Measurements from ENCODE around the gene LRIT1.

Gene LRIT1

GRCh38 chr10:84237199-84238051, 3.9 kb downstream of the LRIT1 start:
- intact Hi-C loops (cut with micrococcal nuclease): no loop called here
- H3K27me3 Mint-ChIP-seq: peaks cover 13% of the 10 kb centered on the region
- no peaks in the 10 kb centered on the region for H3K36me3 Mint-ChIP-seq (ENCODE audit: low read depth)
- H3K4me3 Mint-ChIP-seq: no peak overlapping the region
- H3K27ac Mint-ChIP-seq: no peak overlapping the region
- no peaks in the 10 kb centered on the region for H3K9me3 Mint-ChIP-seq
- no peaks in the 10 kb centered on the region for H3K4me1 Mint-ChIP-seq (ENCODE audit: low read depth)

- intact Hi-C loops (cut with micrococcal nuclease): no loop called here
- Mint-ChIP-seq H3K9me3 (no peaks in the 10 kb centered on the region), H3K4me3 (no peak overlapping the region), H3K27me3 (peaks cover 13% of the 10 kb centered on the region), H3K27ac (no peak overlapping the region), H3K36me3 (ENCODE audit: low read depth) (no peaks in the 10 kb centered on the region), H3K4me1 (ENCODE audit: low read depth) (no peaks in the 10 kb centered on the region)
Observed at GRCh38 chr10:84236807-84237198, 4.5 kb downstream of the LRIT1 start.

- Mint-ChIP-seq H3K9me3 (no peaks in the 10 kb centered on the region), H3K4me3 (no peak overlapping the region), H3K27me3 (peaks cover 14% of the 10 kb centered on the region), H3K4me1 (ENCODE audit: low read depth) (no peaks in the 10 kb centered on the region), H3K36me3 (ENCODE audit: low read depth) (no peaks in the 10 kb centered on the region), H3K27ac (no peak overlapping the region)
- intact Hi-C loops (cut with micrococcal nuclease): no loop called here
Observed at GRCh38 chr10:84235096-84235495, 6.2 kb downstream of the LRIT1 start.

DNA sequence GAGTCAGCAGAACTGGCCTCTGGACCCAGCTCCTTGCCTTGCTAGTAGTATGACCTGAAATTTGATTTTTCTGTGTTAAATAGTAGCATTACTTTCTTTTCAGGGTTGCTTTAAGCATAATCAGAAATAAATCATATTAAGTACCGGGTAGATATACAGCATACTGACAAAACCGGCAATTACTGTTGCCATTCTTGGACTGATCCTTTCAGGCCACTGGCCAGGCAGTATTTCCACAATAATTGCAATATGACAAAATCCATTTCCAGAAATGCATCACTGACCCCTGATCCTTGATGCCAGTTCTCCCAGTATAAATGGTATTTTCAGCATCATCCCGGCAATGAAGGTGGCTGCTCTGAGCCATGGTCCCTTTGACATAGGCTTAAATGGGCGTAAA, 6.9 kb downstream of the LRIT1 start:
- intact Hi-C loops (cut with micrococcal nuclease): no loop called here
- no peak overlapping the region for H3K27ac Mint-ChIP-seq

GRCh38 chr10:84233940-84234339, 7.4 kb downstream of the LRIT1 start:
- Mint-ChIP-seq H3K4me3 (no peak overlapping the region), H3K4me1 (ENCODE audit: low read depth) (no peaks in the 10 kb centered on the region), H3K27me3 (peaks cover 10% of the 10 kb centered on the region), H3K36me3 (ENCODE audit: low read depth) (no peaks in the 10 kb centered on the region), H3K9me3 (no peaks in the 10 kb centered on the region), H3K27ac (no peak overlapping the region)
- intact Hi-C loops (cut with micrococcal nuclease): no loop called here

More for the DNA sequence above, 6.9 kb downstream of the LRIT1 start:
- Mint-ChIP-seq H3K36me3 (ENCODE audit: low read depth) (no peaks in the 10 kb centered on the region), H3K9me3 (no peaks in the 10 kb centered on the region), H3K4me3 (no peak overlapping the region), H3K4me1 (ENCODE audit: low read depth) (no peaks in the 10 kb centered on the region), H3K27me3 (peaks cover 13% of the 10 kb centered on the region)

DNA sequence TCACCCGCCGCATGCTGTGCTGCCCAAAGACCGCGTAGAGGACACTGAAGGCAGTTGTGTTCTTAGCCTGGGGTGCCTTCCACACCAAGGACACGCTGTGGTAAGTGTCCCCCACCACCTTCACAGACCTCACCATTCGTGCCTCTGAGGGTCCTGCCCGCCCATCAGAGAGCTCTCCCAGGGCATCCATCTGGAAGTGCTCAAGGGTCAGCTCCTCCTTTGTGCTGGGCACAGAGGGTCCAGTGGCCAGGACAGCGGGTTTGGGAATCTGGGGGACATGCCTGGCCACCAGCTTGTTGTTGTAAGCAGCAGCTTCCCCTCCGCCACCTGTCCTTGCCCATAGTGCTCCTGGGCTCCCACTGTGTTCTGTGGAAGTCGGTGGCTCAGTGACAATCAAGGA, 9.0 kb downstream of the LRIT1 start:
- Mint-ChIP-seq H3K27me3 (peaks cover 5% of the 10 kb centered on the region), H3K4me1 (ENCODE audit: low read depth) (no peaks in the 10 kb centered on the region), H3K9me3 (no peaks in the 10 kb centered on the region), H3K4me3 (no peak overlapping the region), H3K27ac (no peak overlapping the region), H3K36me3 (ENCODE audit: low read depth) (no peaks in the 10 kb centered on the region)
- intact Hi-C loops (cut with micrococcal nuclease): no loop called here

DNA sequence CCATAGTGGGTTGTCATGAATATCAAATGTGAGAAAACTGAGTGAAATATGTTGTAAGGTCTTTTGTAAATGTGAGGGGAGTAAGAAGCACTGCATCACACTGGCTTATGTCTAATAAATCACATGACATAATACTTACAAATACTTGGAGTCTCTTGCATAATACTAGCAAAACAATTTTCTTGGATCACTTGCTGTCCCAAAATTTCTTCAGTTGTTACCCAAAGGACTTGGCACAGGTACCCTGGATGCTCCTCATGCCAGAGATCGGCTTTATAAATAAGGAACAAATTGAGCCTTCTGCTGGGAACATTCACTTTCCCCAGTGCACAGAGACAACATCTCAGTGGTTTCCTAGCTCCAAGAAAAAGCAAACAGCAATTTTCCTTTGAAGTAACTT, 11.0 kb downstream of the LRIT1 start:
- no peaks in the 10 kb centered on the region for H3K36me3 Mint-ChIP-seq (ENCODE audit: low read depth)
- no peaks in the 10 kb centered on the region for H3K9me3 Mint-ChIP-seq
- peaks cover 1% of the 10 kb centered on the region for H3K27me3 Mint-ChIP-seq
- H3K27ac Mint-ChIP-seq: no peak overlapping the region
- intact Hi-C loops (cut with micrococcal nuclease): no loop called here
- no peaks in the 10 kb centered on the region for H3K4me1 Mint-ChIP-seq (ENCODE audit: low read depth)
- H3K4me3 Mint-ChIP-seq: no peak overlapping the region

DNA sequence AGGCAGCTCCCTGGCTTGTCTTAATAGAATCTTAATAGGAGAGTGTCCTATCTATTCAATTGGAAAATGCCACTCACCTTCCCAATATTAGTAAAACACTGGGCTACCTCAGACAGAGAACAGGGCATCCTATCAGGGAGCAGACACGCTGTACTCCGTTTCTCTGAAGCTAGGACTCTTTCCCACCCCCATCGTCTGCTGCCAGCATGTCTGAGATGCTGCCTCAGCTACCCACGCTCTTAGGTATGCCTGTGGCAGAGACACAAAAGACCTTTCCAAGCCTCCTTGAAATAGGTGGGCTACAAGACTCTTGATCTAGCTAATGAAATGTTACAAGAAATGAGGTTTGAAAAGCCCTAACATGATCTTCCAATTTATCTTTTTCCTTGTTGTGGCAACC, 13.5 kb downstream of the LRIT1 start:
- no peaks in the 10 kb centered on the region for H3K4me1 Mint-ChIP-seq (ENCODE audit: low read depth)
- no peaks in the 10 kb centered on the region for H3K9me3 Mint-ChIP-seq
- H3K36me3 Mint-ChIP-seq (ENCODE audit: low read depth): no peaks in the 10 kb centered on the region
- no peak overlapping the region for H3K27ac Mint-ChIP-seq
- H3K4me3 Mint-ChIP-seq: no peak overlapping the region
- intact Hi-C loops (cut with micrococcal nuclease): no loop called here
- H3K27me3 Mint-ChIP-seq: peaks cover 1% of the 10 kb centered on the region

DNA sequence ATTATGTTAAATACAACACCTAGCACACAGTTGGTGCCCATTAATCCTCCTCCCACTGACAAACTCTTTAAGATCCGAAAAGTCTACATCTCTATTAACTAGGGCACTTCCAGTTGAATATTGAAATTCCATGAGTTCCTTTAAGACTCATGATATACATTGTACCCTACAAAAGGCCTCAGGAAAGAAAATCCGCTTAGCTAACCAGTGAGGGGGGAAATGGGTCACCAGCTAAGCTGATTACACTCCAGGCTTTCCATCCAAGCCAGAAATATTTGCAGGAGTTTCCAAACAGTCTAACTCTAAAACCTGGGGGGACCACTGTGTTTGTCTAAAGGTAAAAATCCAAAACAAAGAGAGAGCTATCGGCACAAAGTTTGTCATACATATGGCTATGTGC, 14.7 kb downstream of the LRIT1 start:
- Mint-ChIP-seq H3K27me3 (peaks cover 1% of the 10 kb centered on the region), H3K4me1 (ENCODE audit: low read depth) (no peaks in the 10 kb centered on the region), H3K4me3 (no peak overlapping the region)

GRCh38 chr10:84225427-84226173, 15.7 kb downstream of the LRIT1 start, which contains the start of gene LRIT2:
Gene LRIT2 (minus strand): TSS chr10:84225544. CDS start chr10:84225520, 24 bp downstream.
- Mint-ChIP-seq H3K9me3 (no peaks in the 10 kb centered on the region), H3K4me1 (ENCODE audit: low read depth) (no peaks in the 10 kb centered on the region), H3K36me3 (ENCODE audit: low read depth) (no peaks in the 10 kb centered on the region), H3K27ac (no peak within 1 kb of the TSS), H3K27me3 (peaks cover under 1% of the 10 kb centered on the region), H3K4me3 (no peak within 1 kb of the TSS)
- intact Hi-C loops (cut with micrococcal nuclease): no loop called here

More for the DNA sequence above, 14.7 kb downstream of the LRIT1 start:
- H3K36me3 Mint-ChIP-seq (ENCODE audit: low read depth): no peaks in the 10 kb centered on the region
- no peaks in the 10 kb centered on the region for H3K9me3 Mint-ChIP-seq
- no peak overlapping the region for H3K27ac Mint-ChIP-seq
- intact Hi-C loops (cut with micrococcal nuclease): no loop called here

- Mint-ChIP-seq H3K36me3 (ENCODE audit: low read depth) (no peaks in the 10 kb centered on the region), H3K9me3 (no peaks in the 10 kb centered on the region), H3K27me3 (peaks cover 1% of the 10 kb centered on the region), H3K4me1 (ENCODE audit: low read depth) (no peaks in the 10 kb centered on the region), H3K27ac (no peak overlapping the region), H3K4me3 (no peak overlapping the region)
- intact Hi-C loops (cut with micrococcal nuclease): no loop called here
Observed at GRCh38 chr10:84224411-84225028, 16.8 kb downstream of the LRIT1 start.

- no peaks in the 10 kb centered on the region for H3K9me3 Mint-ChIP-seq
- no peaks in the 10 kb centered on the region for H3K36me3 Mint-ChIP-seq (ENCODE audit: low read depth)
- H3K27me3 Mint-ChIP-seq: peaks cover 3% of the 10 kb centered on the region
- H3K4me1 Mint-ChIP-seq (ENCODE audit: low read depth): no peaks in the 10 kb centered on the region
- intact Hi-C loops (cut with micrococcal nuclease): no loop called here
- H3K4me3 Mint-ChIP-seq: no peak overlapping the region
- no peak overlapping the region for H3K27ac Mint-ChIP-seq
Observed at GRCh38 chr10:84221916-84222315, 19.4 kb downstream of the LRIT1 start.

- H3K27me3 Mint-ChIP-seq: peaks cover 3% of the 10 kb centered on the region
Observed at GRCh38 chr10:84217746-84218145, 23.6 kb downstream of the LRIT1 start.

DNA sequence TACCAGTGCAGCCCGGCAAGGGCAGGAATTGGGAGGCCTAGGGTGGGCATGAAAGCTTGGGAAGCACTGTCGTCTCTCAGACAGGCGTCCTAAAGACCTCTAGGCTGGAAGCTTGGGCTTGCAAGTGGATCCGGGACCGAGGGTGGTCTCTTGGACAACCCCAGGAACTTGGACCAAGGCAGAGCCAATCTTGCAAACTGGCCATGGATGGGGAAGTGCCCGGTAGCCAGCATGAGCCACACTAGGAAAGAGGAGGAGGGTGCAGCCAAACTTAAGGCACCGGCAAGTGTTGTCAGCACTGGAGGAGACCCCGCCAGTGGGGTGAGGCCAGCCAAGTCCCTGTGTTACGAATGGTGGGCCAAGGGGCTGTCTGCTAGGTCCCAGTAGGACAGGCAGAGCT, 24.5 kb downstream of the LRIT1 start:
- Mint-ChIP-seq H3K4me3 (no peak overlapping the region), H3K4me1 (ENCODE audit: low read depth) (no peaks in the 10 kb centered on the region), H3K36me3 (ENCODE audit: low read depth) (no peaks in the 10 kb centered on the region), H3K9me3 (no peaks in the 10 kb centered on the region), H3K27ac (no peak overlapping the region), H3K27me3 (peaks cover 3% of the 10 kb centered on the region)
- intact Hi-C loops (cut with micrococcal nuclease): no loop called here

More at GRCh38 chr10:84217746-84218145, 23.6 kb downstream of the LRIT1 start:
- no peaks in the 10 kb centered on the region for H3K36me3 Mint-ChIP-seq (ENCODE audit: low read depth)
- intact Hi-C loops (cut with micrococcal nuclease): no loop called here
- H3K27ac Mint-ChIP-seq: no peak overlapping the region
- no peaks in the 10 kb centered on the region for H3K9me3 Mint-ChIP-seq
- no peaks in the 10 kb centered on the region for H3K4me1 Mint-ChIP-seq (ENCODE audit: low read depth)
- H3K4me3 Mint-ChIP-seq: no peak overlapping the region

Measured in dendritic cell treated with granulocyte-macrophage colony-stimulating factor and Interleukin-4, amounts not matched to agents 40 ng/mL and 50 ng/mL, for 4 days (primary cell).